ENCODE data around the gene BICDL2. TPM values are rescaled to one million over a fixed set of nuclear protein-coding genes. Genes with fewer than 3 reads are reported as not detected.

The BICDL2 gene
- total and polyA plus RNA-seq, 12 donors = 0.14 to 0.31 (median 0.22) TPM; not detected in 8

DNA sequence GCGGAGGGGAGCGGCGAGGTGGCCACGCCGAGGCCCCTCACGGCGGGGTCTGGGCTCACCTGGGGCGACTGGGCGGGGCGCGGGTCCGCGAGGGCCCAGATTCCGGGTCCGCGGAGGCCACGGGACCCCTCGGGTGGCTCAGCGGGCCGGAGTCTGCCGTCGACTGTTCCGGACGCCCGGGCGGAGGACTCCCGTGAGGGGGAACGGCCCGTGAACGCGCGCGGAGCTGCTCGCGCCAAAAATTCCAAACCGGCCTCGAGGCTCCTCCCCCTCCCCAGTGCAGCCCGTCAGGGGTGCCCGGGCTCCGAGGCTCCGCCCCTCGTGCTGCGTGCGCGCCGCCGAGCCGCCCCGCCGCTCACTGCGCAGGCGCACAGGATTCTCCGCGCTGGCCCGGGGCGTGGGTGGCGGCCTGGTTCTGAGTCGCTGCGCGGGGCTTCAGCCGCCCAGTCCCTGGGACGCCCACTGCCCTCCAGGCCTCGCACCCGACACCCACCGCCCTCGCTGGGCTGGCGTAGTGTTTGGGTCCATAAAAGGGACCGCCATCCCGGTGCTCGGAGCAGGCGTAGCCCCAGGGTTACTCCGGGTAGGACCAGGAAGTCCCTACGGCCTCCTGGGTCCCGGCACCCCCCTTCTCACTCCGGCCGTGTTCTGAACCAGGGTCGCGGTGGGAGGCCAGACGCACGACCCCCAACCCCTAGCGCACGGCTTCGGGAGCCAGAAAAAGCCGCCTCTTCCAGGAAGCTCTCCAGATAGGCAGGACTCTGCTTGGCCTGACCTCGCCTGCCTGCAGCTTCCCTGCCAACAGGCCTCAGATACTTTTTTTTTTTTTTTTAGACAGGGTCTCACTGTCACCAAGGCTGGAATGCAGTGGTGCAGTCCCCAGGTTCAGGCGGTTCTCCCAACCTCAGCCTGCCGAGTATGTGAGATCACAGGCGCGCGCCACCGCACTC lies 56.2 kb downstream of the BICDL2 start, which contains the start of gene PKMYT1:
TSS of gene PKMYT1 (minus strand) at position 220 of the 950 bp plus-strand sequence. CDS start 789 bp downstream, outside the sequence.
- DNase-seq = peak; percentile 85 to 93 (median 90)
- Histone ChIP-seq H3K4me3 (peak within 1 kb of the TSS in 3 of 4 donors; percentile 16 to 72 (median 62)), H3K4me1 (replicated peaks in 1 of 2) (peaks cover 12 to 24% of the 10 kb centered on the region in 2 donors), H3K9me3 (replicated peaks in 1 of 3) (no peaks in the 10 kb centered on the region), H3K27me3 (peaks cover 4% of the 10 kb centered on the region), H3K36me3 (replicated peaks in 1 of 2) (no peaks in the 10 kb centered on the region), H3K27ac (peak within 1 kb of the TSS in 4 of 5 donors; percentile 78 to 84 (median 82))
- TF ChIP-seq CTCF (IDR thresholded peaks at IDR 0.05) (no peak), POLR2A (IDR thresholded peaks at IDR 0.05) (peak; percentile 87 to 93)
- 6 to 83% (median 11%) methylated on average over 6 to 91 of the region's 91 CpGs for WGBS, 4 donors
- intact Hi-C loops (cut with DNase I) = loop anchor here in 1 of 2 donors (10.0 kb wide), 1 partner anchor 56 kb away; no protein-coding TSS in a partner anchor

DNA sequence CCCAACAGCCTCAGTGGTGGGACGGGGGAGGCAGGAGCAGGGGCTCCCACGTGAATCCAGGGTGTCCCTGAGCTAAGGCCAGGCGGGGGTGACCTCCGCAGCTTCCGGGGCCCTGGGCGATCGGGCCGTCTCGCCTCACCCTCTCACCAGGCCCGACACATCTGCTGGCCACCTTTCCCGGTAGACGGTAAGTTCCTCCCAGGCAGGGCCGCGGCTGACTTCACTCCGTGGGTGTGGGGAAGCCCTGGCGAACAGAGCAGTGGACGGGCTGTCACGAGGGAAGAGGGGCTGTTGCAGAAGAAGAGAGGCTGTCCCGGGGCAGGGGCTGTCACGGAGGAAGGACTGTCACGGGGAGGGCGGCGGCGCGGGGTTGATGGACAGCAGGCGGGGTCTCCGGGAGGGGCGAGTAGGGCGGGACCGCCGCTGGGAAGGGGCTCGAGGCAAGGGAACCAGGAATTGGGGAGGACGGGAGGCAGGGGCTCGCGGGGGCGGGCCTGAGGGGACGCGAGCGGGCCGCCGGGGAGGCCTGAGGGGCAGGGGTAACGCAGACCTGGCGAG lies 57.0 kb downstream of the BICDL2 start:
- no peak for TF ChIP-seq CTCF (IDR thresholded peaks at IDR 0.05)
- TF ChIP-seq POLR2A (IDR thresholded peaks at IDR 0.05) = no peak
- peaks cover 4% of the 10 kb centered on the region for H3K27me3 ChIP-seq
- no peaks in the 10 kb centered on the region for H3K9me3 ChIP-seq (replicated peaks in 1 of 3)
- intact Hi-C loops (cut with DNase I) = loop anchor here in 1 of 2 donors (10.0 kb wide), 1 partner anchor 55 kb away; no protein-coding TSS in a partner anchor
- no peaks in the 10 kb centered on the region for H3K36me3 ChIP-seq (replicated peaks in 1 of 2)
- 3 to 10% (median 4%) methylated on average over 7 to 43 of the region's 43 CpGs for WGBS, 4 donors
- H3K4me1 ChIP-seq (replicated peaks in 1 of 2) = peaks cover 12 to 24% of the 10 kb centered on the region in 2 donors
- H3K4me3 ChIP-seq = peak overlapping the region in 2 of 4 donors; percentile 62 to 72
- DNase-seq = no peak
- H3K27ac ChIP-seq = no peak overlapping the region

Small RNA genes within 50 kb of the gene (small RNA-seq; reads per million reads assigned to genes)
- gene LINC00514 = 0 reads per million in 2 donors
- gene RNU1-22P = 0 to 0.08 reads per million in 2 donors

Other genes starting within 250 kb of the BICDL2 start
- not detected for gene PRSS33, start 249.4 kb downstream of the BICDL2 start, total RNA-seq
- not detected for gene PRSS33, start 249.4 kb downstream of the BICDL2 start, polyA plus RNA-seq
- gene PRSS41, start 238.5 kb downstream of the BICDL2 start, total RNA-seq = not detected
- gene PRSS41, start 238.5 kb downstream of the BICDL2 start, polyA plus RNA-seq = not detected
- gene PRSS21, start 219.7 kb downstream of the BICDL2 start, total RNA-seq = under 1 TPM in 3 of 9 donors, not detected in 6; 0.72 to 0.88 (median 0.83) TPM
- 1 to 10 TPM in 1 of 3 donors, under 1 TPM in 2; 0.20 to 2.6 (median 0.98) TPM for gene PRSS21, start 219.7 kb downstream of the BICDL2 start, polyA plus RNA-seq
- gene ZG16B, start 206.6 kb downstream of the BICDL2 start, total RNA-seq = 100 to 1,000 TPM in 1 of 9 donors, 1 to 10 TPM in 3, under 1 TPM in 3, not detected in 2; 0.41 to 119 (median 1.2) TPM
- gene ZG16B, start 206.6 kb downstream of the BICDL2 start, polyA plus RNA-seq = under 1 TPM in 2 of 3 donors, not detected in 1; 0.35 to 0.81 TPM
- under 1 TPM in 2 of 9 donors, not detected in 7; 0.32 to 0.41 TPM for gene PRSS22, start 178.8 kb downstream of the BICDL2 start, total RNA-seq
- gene PRSS22, start 178.8 kb downstream of the BICDL2 start, polyA plus RNA-seq = under 1 TPM in 1 of 3 donors, not detected in 2; 0.07 TPM
- 100 to 1,000 TPM in 4 of 9 donors, 10 to 100 TPM in 5; 28.8 to 232 (median 69.9) TPM for gene FLYWCH2, start 153.7 kb downstream of the BICDL2 start, total RNA-seq
- gene FLYWCH2, start 153.7 kb downstream of the BICDL2 start, polyA plus RNA-seq = 10 to 100 TPM; 16.7 to 87.1 (median 49.5) TPM
- gene FLYWCH1, start 125.0 kb downstream of the BICDL2 start, total RNA-seq = 10 to 100 TPM; 13.6 to 89.8 (median 46.4) TPM
- 10 to 100 TPM in 2 of 3 donors, 1 to 10 TPM in 1; 3.3 to 79.7 (median 55.6) TPM for gene FLYWCH1, start 125.0 kb downstream of the BICDL2 start, polyA plus RNA-seq
- not detected for gene KREMEN2, start 72.7 kb downstream of the BICDL2 start, total RNA-seq
- not detected for gene KREMEN2, start 72.7 kb downstream of the BICDL2 start, polyA plus RNA-seq
- 10 to 100 TPM in 7 of 9 donors, 1 to 10 TPM in 2; 7.4 to 17.0 (median 13.2) TPM for gene PAQR4, start 67.6 kb downstream of the BICDL2 start, total RNA-seq
- 10 to 100 TPM in 1 of 3 donors, 1 to 10 TPM in 2; 4.1 to 14.6 (median 8.1) TPM for gene PAQR4, start 67.6 kb downstream of the BICDL2 start, polyA plus RNA-seq
- gene PKMYT1, start 56.5 kb downstream of the BICDL2 start, total RNA-seq = 1 to 10 TPM in 8 of 9 donors, under 1 TPM in 1; 0.46 to 7.0 (median 2.9) TPM
- 1 to 10 TPM; 1.0 to 3.7 (median 2.0) TPM for gene PKMYT1, start 56.5 kb downstream of the BICDL2 start, polyA plus RNA-seq
- under 1 TPM in 2 of 9 donors, not detected in 7; 0.28 to 0.31 TPM for gene CLDN9, start 24.0 kb downstream of the BICDL2 start, total RNA-seq
- 1 to 10 TPM in 1 of 3 donors, under 1 TPM in 1, not detected in 1; 0.34 to 1.4 TPM for gene CLDN9, start 24.0 kb downstream of the BICDL2 start, polyA plus RNA-seq
- under 1 TPM in 2 of 9 donors, not detected in 7; 0.46 to 0.47 TPM for gene CLDN6, start 18.8 kb downstream of the BICDL2 start, total RNA-seq
- not detected for gene CLDN6, start 18.8 kb downstream of the BICDL2 start, polyA plus RNA-seq
- gene TNFRSF12A, start 16.6 kb downstream of the BICDL2 start, total RNA-seq = 100 to 1,000 TPM in 2 of 9 donors, 10 to 100 TPM in 6, 1 to 10 TPM in 1; 8.8 to 175 (median 42.5) TPM
- 100 to 1,000 TPM in 1 of 3 donors, 10 to 100 TPM in 2; 41.8 to 124 (median 60.9) TPM for gene TNFRSF12A, start 16.6 kb downstream of the BICDL2 start, polyA plus RNA-seq
- 100 to 1,000 TPM in 1 of 9 donors, 10 to 100 TPM in 8; 35.4 to 138 (median 62.7) TPM for gene HCFC1R1, start 13.0 kb downstream of the BICDL2 start, total RNA-seq
- gene HCFC1R1, start 13.0 kb downstream of the BICDL2 start, polyA plus RNA-seq = 100 to 1,000 TPM in 2 of 3 donors, 10 to 100 TPM in 1; 29.7 to 609 (median 462) TPM
- gene THOC6, start 12.9 kb downstream of the BICDL2 start, total RNA-seq = 10 to 100 TPM; 14.9 to 24.3 (median 17.3) TPM
- gene THOC6, start 12.9 kb downstream of the BICDL2 start, polyA plus RNA-seq = 100 to 1,000 TPM in 1 of 3 donors, 10 to 100 TPM in 1, 1 to 10 TPM in 1; 9.0 to 107 (median 78.6) TPM
- gene MMP25, start 9.6 kb upstream of the BICDL2 start, total RNA-seq = under 1 TPM in 8 of 9 donors, not detected in 1; 0.11 to 0.65 (median 0.35) TPM
- gene MMP25, start 9.6 kb upstream of the BICDL2 start, polyA plus RNA-seq = 1 to 10 TPM in 1 of 3 donors, under 1 TPM in 2; 0.09 to 3.1 (median 0.47) TPM
- gene IL32, start 28.7 kb upstream of the BICDL2 start, total RNA-seq = 100 to 1,000 TPM in 1 of 9 donors, 10 to 100 TPM in 6, 1 to 10 TPM in 2; 3.9 to 106 (median 22.0) TPM
- 100 to 1,000 TPM in 2 of 3 donors, 10 to 100 TPM in 1; 19.9 to 127 (median 118) TPM for gene IL32, start 28.7 kb upstream of the BICDL2 start, polyA plus RNA-seq
- under 1 TPM in 3 of 9 donors, not detected in 6; 0.11 to 0.50 (median 0.15) TPM for gene ZSCAN10, start 62.4 kb upstream of the BICDL2 start, total RNA-seq
- gene ZSCAN10, start 62.4 kb upstream of the BICDL2 start, polyA plus RNA-seq = under 1 TPM in 1 of 3 donors, not detected in 2; 0.13 TPM
- 10 to 100 TPM in 8 of 9 donors, 1 to 10 TPM in 1; 6.3 to 25.5 (median 13.3) TPM for gene ZNF205, start 75.6 kb upstream of the BICDL2 start, total RNA-seq
- gene ZNF205, start 75.6 kb upstream of the BICDL2 start, polyA plus RNA-seq = 10 to 100 TPM in 2 of 3 donors, 1 to 10 TPM in 1; 3.8 to 86.1 (median 33.9) TPM
- gene ZNF213, start 98.1 kb upstream of the BICDL2 start, total RNA-seq = 10 to 100 TPM in 7 of 9 donors, 1 to 10 TPM in 2; 2.6 to 19.3 (median 12.6) TPM
- 10 to 100 TPM in 2 of 3 donors, 1 to 10 TPM in 1; 4.2 to 19.5 (median 10.4) TPM for gene ZNF213, start 98.1 kb upstream of the BICDL2 start, polyA plus RNA-seq
- not detected for gene OR1F1, start 151.3 kb upstream of the BICDL2 start, total RNA-seq
- not detected for gene OR1F1, start 151.3 kb upstream of the BICDL2 start, polyA plus RNA-seq
- gene ZNF200, start 198.2 kb upstream of the BICDL2 start, total RNA-seq = 10 to 100 TPM in 3 of 9 donors, 1 to 10 TPM in 6; 4.4 to 15.4 (median 8.6) TPM
- 1 to 10 TPM; 5.4 to 7.8 (median 6.2) TPM for gene ZNF200, start 198.2 kb upstream of the BICDL2 start, polyA plus RNA-seq
- 1 to 10 TPM in 8 of 9 donors, under 1 TPM in 1; 0.39 to 7.8 (median 4.1) TPM for gene MEFV, start 219.7 kb upstream of the BICDL2 start, total RNA-seq
- under 1 TPM; 0.40 to 0.72 (median 0.71) TPM for gene MEFV, start 219.7 kb upstream of the BICDL2 start, polyA plus RNA-seq
- 10 to 100 TPM; 22.5 to 84.0 (median 36.2) TPM for gene ZNF263, start 246.5 kb upstream of the BICDL2 start, total RNA-seq
- 10 to 100 TPM; 18.5 to 26.4 (median 21.8) TPM for gene ZNF263, start 246.5 kb upstream of the BICDL2 start, polyA plus RNA-seq